HG02840 (cell line): ENCODE results near the gene UBASH3B.
A peak's percentile ranks its signal among the peaks of the same experiment; 100 is the strongest.

Experiments
- ATAC-seq: cut with Tn5 transposase; IDR thresholded peaks from one replicate; pipeline ENCODE4 v1.9.1; 2021; ENCODE audit warnings: mild to moderate bottlenecking, moderate library complexity, moderate number of reproducible peaks; ENCODE audit not compliant: unreplicated experiment, low FRiP score

Gene UBASH3B

DNA sequence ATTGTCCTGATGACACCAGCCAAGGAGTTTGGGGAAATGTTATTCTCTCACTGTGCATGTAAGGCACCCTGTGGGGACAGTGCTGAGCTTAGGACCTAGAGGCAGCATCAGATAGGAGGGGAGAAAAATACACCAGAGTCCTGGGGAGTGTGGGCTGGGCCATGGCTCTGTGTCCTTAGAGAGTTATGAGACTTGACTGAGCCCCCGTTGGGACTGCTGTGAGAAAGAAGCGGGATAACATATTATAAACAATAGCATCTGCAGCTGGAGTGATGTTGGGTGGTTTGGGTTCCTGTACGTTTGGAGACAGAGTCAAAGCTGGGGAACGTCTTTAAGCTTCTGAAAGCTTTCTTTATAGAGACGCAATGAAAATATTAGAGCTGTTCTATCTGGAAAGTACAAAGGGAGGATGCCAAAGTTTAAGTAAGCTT lies 91.8 kb downstream of the UBASH3B start:
- no peak for ATAC-seq

DNA sequence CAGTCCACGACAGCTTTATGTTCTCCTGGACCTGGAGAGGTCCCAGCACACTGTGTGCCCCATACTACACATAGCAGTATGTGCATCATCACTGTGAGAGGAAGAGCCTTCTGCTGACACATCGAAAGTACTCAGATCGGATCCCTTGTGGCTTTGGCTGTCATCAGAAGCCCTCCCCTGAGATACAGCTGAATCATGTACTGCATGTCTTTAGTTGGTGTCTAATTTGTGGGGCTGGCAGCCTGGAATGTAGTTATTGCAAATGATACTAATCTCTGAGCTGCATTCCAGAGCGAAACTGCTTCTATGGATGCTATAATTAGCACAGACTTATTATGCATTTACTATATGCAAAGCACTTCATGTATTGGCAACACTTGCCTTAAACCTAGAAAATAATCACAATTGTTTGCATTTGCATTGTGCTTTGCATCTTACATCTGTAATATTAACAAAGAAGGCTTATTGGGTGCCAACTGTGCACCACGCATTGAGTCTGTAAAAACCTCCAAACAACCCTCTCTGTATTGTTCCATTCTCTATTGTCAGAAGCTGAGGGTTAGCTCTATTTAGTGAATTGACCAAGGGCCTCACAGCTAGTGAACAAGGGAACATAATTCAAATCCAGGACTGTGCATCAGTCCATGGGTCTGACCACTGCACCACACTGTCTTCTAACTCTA lies 93.6 kb downstream of the UBASH3B start:
- ATAC-seq, result peak; percentile 52

DNA sequence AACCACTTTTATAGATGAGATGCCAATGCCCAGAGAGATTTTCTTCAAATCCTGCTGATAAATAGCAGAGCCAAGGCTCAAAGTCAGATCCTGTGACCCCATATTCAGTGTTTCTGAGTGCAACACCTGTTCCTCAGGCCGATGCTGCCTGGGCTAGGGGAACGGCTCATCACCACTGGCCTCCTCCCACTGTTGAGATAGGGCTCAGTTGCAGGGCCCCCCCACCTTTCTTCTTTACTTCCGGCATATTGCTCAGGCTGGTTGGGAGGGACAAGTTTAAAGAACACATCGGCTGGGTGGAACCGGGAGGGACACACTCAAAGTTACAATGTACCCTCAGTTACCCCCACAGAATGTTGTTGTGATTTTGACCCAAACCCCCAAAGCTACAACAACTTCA lies 94.5 kb downstream of the UBASH3B start:
- ATAC-seq, result no peak

DNA sequence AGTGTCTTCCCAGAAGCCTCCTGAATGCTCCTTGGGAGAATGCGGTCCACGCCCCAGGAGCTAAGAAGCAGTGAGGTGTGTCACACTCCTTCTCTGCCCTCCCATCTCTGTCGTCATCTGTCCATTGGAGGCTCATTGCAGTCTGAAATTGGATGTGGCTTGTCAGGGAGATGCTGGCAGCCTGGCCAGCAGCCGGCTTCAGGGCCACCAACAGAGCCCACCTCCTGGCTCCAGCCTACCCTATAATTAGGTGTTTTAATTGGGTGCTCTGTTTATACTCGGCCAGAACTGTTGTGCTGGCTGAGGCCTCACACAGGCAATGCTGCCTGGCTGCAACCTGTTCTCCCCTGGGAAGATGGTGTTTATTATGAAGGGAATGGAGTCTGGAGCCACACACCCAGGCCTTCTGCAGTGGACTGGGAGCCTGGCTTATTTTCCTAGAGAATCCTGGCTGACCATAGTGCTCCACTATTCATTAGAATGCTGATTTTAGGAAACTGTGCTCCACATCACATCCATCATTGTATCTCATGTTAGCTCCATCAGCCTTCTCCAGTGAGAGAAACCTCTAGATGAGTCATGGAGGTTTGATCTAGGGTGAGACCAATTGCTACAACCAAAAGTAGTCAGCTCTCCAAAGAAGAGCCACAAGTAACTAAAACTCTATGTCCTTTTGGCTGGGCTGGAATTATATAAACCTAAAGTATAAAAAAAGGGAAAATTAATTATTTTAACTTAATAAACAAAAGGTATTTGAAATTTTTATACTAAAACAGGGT lies 96.0 kb downstream of the UBASH3B start:
- no peak for ATAC-seq

DNA sequence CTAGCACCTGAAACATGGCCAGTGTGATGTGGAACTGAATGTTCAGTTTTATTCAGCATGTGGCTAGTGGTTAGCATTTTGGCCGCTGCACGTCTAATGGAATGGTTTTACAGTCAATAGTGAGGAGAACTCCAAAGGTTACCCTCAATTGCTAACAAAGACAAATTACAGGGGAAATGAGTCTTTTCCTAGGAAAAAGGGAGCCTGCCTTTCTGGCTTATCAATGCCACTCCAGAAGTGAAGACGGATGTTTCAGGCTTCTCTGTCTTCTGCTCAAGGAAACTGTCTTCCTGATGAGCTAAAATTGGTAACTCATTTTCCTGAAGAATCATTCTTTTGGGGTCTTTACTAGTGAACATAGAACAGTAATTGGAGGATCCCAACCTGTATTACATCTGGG lies 98.5 kb downstream of the UBASH3B start:
- no peak for ATAC-seq

DNA sequence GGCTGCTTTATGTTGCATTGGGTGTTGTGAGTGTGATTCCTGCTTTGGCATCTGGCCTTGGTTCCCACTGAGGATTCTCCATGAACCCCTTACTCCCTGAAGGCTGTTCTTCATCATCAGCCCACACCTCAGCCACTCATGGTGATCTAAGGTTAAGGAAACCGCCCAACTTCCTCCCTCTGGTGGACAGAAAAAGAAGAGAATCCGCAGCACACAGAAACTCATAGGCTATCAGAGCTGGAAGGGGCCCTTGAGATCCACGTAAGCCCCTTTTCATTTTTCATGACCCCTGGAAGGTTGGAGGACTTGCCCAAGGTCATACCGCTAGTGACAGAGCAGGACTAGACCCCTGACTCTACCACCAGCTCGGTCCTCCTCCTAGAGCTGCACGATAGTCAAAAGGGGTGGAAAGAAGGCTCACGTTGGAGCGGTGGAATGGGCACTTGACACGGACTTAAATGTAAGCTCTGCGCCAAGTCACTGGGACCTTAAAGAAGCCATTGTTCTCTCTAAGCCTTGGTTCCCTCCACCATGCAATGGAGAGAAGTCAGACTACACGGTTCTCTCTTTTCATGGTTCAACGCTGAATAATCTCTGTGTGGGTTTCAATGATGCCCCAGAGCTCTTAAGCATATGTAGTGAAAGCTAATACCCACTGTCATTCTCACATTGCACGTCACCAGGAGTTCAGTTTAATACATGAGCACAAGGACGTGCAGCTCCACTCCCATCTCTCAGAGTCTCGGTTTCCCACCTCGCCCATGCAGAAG lies 99.2 kb downstream of the UBASH3B start:
- ATAC-seq, result no peak

DNA sequence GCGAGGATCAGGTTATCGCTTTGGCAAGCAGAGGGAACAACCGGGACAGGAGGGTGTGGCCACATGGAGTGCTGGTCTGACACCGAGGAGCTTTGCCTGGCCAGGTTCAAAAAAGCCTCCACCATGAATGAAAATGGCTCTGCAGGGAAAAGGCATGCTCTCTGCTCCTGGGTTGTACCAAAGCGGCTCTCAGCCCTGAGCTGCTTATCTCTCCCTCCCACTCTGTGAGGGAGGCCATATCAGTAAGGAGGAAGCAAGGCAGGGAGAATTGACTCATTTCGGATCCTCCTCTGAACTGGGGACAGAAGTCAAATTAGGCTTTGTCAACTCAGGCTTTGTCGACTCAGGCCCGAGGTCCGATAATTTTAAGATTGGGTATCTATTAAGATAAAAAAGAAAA lies 99.9 kb downstream of the UBASH3B start:
- ATAC-seq, result no peak

DNA sequence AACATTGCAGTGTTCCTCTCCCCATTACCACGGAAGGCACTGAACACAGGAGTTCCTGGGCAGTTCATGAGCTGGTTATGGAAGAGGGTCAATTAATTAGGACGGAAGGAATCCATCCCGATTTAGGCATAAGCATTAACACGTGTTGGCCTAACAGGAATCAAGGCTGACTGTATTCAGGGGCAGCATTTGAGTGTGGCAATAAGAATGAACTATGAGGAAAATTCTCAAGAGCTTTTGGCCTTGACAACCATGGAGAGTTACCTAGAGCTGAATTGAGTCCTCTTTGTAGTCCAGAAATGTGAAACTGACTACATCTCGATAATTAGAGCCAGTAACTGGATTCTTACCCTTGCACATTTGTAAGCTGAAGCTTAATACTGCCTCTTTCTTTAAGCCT lies 100.4 kb downstream of the UBASH3B start:
- no peak for ATAC-seq

DNA sequence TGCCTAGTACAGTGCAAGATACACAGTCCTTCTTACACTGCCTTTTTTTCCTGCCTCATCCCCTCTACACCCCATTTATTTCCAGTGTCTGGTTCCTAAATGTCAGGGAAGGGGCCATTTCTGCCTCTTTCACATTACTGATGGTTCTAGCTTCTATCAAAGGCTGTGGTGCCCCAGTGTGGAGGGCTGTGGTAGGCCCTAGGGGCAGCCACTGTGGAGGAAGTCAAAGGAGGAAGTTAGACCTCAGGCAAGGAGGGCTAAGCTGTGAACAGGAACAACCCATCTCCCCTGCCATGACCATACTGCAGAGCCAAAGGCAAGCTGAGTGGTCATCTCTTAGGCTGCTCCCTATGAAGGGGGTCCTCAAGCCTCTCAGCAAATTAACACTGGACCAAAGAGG lies 100.9 kb downstream of the UBASH3B start:
- no peak for ATAC-seq

DNA sequence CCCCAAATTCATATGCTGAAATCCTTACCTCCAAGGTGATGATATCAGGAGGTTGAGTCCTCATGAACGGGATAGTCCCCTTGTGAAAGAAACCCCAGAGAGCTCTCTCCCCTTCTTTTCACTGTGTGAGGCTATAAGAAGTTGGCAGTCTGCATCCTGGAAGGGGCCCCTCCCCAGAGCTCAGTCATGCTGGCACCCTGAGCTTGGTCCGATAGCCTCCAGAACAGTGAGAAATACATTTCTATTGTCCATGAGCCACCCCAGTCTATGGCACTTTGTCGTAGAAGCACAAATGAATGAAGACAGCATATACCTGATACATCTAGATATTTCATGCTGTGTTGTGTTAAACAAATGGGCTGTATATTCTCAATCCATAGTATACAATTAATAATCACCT lies 101.7 kb downstream of the UBASH3B start:
- ATAC-seq, result no peak

DNA sequence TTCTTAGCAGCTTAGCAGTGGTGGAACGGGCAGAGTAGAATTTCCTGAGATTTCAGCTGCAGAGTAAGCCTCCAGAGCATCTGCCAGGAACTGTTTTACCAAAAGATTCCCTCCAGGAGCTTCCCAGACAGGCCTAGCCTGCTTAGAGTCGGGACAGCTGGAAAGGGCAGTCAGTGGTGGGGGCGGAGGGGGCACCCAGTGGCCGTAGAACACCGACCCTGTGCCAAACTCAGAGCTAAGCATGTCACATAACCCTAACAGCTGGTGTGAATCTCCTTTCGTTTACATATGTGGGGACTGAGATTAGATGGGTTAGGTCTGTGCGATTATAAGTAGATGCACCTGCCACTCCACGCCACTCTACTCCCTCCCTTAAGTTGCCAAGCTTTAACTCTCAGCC lies 102.8 kb downstream of the UBASH3B start:
- ATAC-seq, result no peak

DNA sequence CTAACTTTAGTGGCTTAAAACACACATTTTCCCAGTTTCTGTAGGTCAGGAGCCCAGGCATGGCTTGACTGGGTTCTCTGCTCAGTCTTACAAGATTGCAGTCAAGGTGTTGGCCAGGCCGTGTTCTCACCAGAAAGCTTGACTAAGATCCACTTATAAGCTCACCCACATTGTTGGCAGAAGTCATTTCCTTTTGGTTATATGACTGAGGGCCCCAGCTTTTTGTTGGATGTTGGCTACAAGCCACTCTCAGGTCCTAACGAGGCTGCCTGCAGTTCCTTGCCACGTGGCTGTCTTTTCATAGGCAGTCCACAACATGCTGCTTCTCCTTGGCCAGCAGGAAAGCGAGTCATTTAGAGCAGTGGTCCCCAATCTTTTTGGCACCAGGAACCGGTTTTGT lies 103.5 kb downstream of the UBASH3B start:
- ATAC-seq, result no peak

DNA sequence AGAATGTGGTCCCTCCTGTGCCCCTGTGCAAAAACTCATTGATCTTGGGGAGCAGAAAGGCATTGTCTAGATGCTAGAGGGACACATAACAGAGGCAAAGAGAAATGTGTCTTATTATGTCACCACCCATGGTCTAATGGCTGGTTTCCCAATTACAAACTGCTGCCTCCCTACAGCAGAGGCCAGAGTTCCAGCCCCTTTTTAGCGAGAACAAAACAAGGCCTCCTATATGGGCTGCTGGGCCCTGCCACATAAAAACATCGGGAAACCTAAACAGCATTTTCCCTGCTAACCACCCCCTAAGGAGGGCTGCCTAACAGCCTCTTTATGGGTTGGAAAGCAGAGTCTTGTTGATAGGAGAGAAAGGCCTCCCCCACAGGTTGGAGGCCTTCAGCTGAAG lies 107.6 kb downstream of the UBASH3B start:
- no peak for ATAC-seq

DNA sequence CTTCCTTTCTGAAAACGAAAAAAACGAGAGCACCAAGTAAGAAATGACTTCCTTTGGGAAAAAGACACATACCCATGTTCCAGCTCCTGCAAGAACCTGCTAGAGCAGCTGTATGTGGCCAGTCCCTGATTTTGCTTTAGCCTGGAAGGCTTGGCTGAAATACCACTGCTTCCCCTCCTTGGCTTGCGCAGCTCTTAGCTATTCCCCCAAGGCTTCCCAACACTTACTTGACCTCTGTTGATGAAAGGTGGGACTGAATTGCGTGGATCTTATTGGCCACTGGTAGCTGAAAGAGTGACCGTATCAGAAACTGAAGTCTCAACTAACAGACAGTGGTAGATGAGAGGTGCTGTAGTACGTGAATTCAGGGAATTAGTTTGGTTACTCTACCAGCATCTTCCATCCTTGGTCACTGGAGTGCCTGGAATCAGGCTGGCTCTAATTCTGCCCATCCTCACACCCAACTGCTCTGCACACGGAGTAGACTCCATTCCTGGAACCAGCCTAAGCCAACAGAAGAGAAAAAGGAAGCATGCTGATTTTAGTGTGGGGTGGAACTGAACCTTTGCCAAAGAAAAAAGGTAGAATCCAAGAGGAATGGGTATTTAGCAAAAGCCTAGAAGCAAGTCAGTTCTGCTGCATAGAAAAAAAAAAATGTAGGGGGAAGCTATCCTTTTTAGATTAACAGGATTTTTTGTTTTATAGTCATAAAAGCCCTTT lies 109.0 kb downstream of the UBASH3B start:
- ATAC-seq, result no peak

DNA sequence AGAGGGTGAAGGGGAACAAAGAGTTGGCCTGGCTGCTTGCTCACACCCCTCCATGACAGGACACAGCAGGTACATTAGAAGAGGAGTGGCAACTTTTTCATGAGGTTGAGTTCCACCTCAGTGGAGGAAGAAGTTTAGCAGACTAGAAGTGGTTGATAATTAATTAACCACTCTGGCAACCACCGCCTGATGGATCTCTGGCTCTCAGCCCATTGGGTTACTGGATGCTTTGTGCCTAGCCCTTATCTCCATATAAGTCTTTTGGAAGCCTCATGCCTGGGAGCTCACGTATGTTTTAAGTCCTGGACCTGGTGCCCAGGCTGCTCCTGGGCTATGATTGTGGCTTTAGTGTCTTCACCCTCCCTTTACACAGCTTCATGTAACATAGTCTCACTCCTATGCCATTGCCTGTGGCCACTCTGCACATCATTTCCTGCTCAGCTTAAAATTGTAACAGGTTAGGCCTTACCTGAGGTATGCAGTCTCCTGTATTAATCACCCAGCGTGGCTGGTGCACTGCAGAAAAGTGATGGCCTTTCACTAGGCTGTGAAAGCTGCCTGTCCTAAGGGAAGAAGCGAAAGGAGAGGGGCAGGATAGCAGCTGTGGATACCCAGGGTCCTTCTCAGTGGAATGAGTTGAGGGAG lies 110.1 kb downstream of the UBASH3B start:
- ATAC-seq, result no peak

DNA sequence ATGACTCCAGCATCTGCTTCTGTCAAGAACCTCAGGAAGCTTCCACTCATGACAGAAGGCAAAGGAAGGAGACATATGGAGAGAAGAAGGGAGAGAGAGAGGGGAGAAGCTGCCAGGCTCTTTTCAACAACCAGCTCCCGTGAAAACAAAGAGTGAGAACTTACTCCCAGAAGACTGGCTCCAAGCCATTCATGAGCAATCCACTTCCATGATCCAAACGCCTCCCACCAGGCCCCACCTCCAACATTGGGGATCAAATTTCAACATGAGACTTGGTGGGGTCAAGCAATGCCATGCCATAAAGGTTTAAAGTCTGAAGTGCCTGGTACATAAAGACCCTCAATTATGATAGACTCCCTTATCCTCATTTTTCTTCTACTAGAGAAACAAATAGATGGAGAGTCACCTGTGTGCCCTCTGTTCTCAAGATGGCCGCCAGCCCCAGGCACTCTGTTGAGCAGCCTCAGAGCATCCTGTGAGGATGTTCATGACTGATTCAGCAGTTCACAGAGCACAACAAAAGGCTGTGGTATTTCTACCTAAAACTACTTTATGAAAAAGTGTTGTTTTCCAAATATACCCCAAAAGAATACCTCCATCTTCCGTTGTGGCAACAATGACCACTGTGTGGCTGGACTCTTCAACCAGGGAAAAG lies 113.7 kb downstream of the UBASH3B start:
- ATAC-seq, result no peak

DNA sequence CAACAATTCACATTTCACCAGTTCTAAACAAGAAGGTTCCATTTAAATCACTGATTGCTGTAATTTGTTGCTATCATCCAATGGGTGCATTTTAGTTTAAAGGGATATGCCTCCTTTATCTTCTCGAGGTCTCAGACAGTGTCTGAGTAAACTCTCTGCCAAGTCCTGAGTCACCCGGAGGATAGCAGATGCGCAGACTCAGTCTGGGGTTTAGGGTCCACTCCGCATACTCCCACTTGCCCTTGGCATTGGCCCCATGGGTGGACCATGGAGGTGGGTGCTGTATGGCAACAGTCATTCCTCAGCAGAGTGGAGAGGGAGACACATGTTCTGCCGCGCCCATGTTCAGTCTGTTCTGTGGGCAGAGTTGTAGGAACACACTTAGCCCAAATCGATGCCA lies 117.4 kb downstream of the UBASH3B start:
- no peak for ATAC-seq

DNA sequence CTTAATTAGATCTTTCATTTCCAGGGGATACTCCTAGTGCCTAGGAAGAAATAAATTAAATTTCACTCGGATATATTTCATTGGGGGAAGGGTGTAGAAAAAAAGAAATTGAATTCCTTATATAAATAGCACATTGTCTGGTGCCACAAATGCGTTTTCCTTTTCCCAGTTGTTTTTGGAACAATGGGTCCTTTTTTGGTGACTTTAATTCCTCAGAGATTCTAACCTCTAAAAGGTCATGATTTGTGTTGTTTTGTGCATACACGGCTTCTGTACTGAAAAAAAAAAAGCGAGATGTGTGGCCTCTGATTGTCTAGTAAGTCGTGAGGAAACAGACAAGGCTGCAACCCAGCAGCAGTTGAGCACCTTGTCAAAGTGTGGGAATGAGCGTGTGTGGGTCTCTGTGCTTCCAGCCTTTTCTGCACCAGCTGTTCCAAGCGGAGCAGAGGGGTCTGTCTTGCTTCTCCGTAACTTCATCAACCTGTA lies 118.3 kb downstream of the UBASH3B start:
- ATAC-seq, result no peak

DNA sequence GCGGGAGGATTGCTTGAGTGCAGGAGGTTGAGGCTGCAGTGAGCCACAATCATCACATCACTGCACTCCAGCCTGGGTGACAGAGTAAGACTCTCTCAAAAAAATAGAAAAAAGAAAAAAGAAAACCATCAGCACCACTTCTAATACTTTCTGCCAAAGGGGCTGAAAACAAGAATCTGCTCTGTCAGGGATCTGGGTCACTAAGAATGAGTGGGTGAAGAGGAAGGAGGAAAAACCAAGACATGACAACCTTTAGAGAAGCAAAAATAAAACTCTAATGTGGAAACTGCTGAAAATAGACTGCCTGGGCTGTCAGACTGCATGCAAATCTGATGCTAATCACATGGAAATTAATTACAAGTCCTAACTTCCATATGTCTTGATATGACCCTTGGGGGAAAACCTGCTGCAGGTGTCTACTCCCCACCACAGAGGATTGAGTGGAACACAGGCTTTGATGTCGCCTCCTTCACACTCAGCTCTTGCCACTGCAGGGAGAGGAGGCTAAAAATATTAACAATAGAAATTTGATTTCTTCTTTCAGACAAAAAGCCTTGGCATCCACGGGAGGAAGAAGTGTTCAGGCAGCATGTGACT lies 120.3 kb downstream of the UBASH3B start:
- ATAC-seq, result no peak
